HCT116 (cell line): ENCODE measurements around the gene KIAA1671. TPM values are rescaled to one million over a fixed set of nuclear protein-coding genes. Genes with fewer than 3 reads are reported as not detected.

Experiments used
- ATAC-seq: fragments of 200-7000 bp; cut with Tn5 transposase; 2 replicates; pipeline ENCODE4 v1.9.1; 2020; ENCODE audit warnings: mild to moderate bottlenecking, moderate library complexity
- BruUV-seq: library from RNA; stranded (reverse); fragments of 400-500 nt; replicated peaks from 2 replicates; lab custom pipeline; 2021; lab: Mats Ljungman, UMichigan
- CTCF ChIA-PET: fragments of 300-600 bp; sonication (Branson Sonifier 250); formaldehyde crosslinking; loops from one replicate; lab custom pipeline; 2021; ENCODE audit warnings: antibody characterized with exemption; lab: Charles Lee
- POLR2A ChIA-PET: fragments of 300-600, 350-600 bp; sonication (Branson Sonifier 250); formaldehyde crosslinking; loops from one replicate; lab custom pipeline; 2021; ENCODE audit warnings: antibody characterized with exemption; lab: Charles Lee
- RAD21 ChIA-PET, 2 experiments: fragments of 300-600 bp; sonication (Branson Sonifier 250); formaldehyde crosslinking; loops; one replicate each; lab custom pipeline; 2023; ENCODE audit warnings: low total read pairs in 2 of 2; ENCODE audit not compliant: uncharacterized antibody in 2 of 2, unreplicated experiment in 2 of 2, low non-redundant PET in 1 of 2; lab: Charles Lee
- DNase-seq: peaks from one replicate; pipeline ENCODE4 v3.0.0-alpha.2; 2010; ENCODE audit warnings: low read depth, low spot score
- H2AFZ ChIP-seq: fragments of 200-600 bp; shearing (Covaris generic), sonication (generic); 2 replicates; pipeline ENCODE4 v1.6.1; 2017; ENCODE audit warnings: low read depth, mixed run types, mixed read lengths, antibody characterized with exemption, low read length; ENCODE audit not compliant: poor library complexity, severe bottlenecking
- H3K27ac ChIP-seq: 2 replicates; pipeline ENCODE4 v1.5.1; 2012; ENCODE audit warnings: low read depth, low read length
- H3K27me3 ChIP-seq: fragments of 200-600 bp; sonication (generic); 2 replicates; pipeline ENCODE4 v1.6.1; 2016; ENCODE audit warnings: mixed run types, low read length, mixed read lengths; ENCODE audit not compliant: insufficient read depth
- H3K36me3 ChIP-seq, 2 experiments: fragments of 200-500 bp in 1 of 2; fragments of 200-600 bp in 1 of 2; sonication (Bioruptor generic) in 1 of 2; sonication (generic) in 1 of 2; 2 replicates each; pipeline versions ENCODE4 v1.5.1 to v1.6.1; 2014 to 2016; ENCODE audit warnings: low read length in 2 of 2, inconsistent platforms in 1 of 2, mixed read lengths in 1 of 2, mixed run types in 1 of 2; ENCODE audit not compliant: insufficient read depth in 2 of 2, control insufficient read depth in 1 of 2
- H3K4me1 ChIP-seq, 2 experiments: fragments of 200-600 bp in 1 of 2; sonication (generic) in 1 of 2; 2 replicates each; pipeline versions ENCODE4 v1.5.1 to v1.6.1; 2012 to 2017; ENCODE audit warnings: low read length in 2 of 2, inconsistent platforms in 1 of 2, mild to moderate bottlenecking in 1 of 2, mixed read lengths in 1 of 2, mixed run types in 1 of 2, moderate library complexity in 1 of 2; ENCODE audit not compliant: insufficient read depth in 2 of 2, control insufficient read depth in 1 of 2
- H3K4me2 ChIP-seq: fragments of 200-600 bp; sonication (generic); 2 replicates; pipeline ENCODE4 v1.6.1; 2017; ENCODE audit warnings: mixed run types, low read length, mixed read lengths
- H3K4me3 ChIP-seq, 2 experiments: fragments of 200-600 bp in 1 of 2; sonication (generic) in 1 of 2; replicated peaks in 1 of 2; 2 replicates each; pipeline ENCODE4 v1.5.1; 2011 to 2016; ENCODE audit warnings: low read length in 2 of 2, control low read depth in 1 of 2, low read depth in 1 of 2, mild to moderate bottlenecking in 1 of 2, mixed read lengths in 1 of 2, mixed run types in 1 of 2
- H3K79me2 ChIP-seq: fragments of 200-600 bp; sonication (generic); 2 replicates; pipeline ENCODE4 v1.6.1; 2017; ENCODE audit warnings: mild to moderate bottlenecking, mixed run types, low read length, moderate library complexity, mixed read lengths; ENCODE audit not compliant: insufficient read depth
- H3K9ac ChIP-seq: fragments of 200-600 bp; sonication (generic); 2 replicates; pipeline ENCODE4 v1.6.1; 2016; ENCODE audit warnings: low read length, mixed read lengths
- H3K9me2 ChIP-seq: fragments of 200-600 bp; sonication (generic), shearing (Covaris generic); 2 replicates; pipeline ENCODE4 v1.6.1; 2017; ENCODE audit warnings: mixed run types, mild to moderate bottlenecking, moderate library complexity; ENCODE audit not compliant: insufficient read depth
- H3K9me3 ChIP-seq, 2 experiments: fragments of 200-500 bp in 1 of 2; fragments of 200-600 bp in 1 of 2; sonication (Bioruptor generic) in 1 of 2; sonication (generic) in 1 of 2; 2 replicates each; pipeline ENCODE4 v1.6.1; 2014 to 2017; ENCODE audit warnings: low read length in 2 of 2, mixed read lengths in 2 of 2, inconsistent platforms in 1 of 2, low read depth in 1 of 2, mild to moderate bottlenecking in 1 of 2, mixed run types in 1 of 2, moderate library complexity in 1 of 2; ENCODE audit not compliant: control insufficient read depth in 1 of 2, insufficient read depth in 1 of 2
- H4K20me1 ChIP-seq: fragments of 200-600 bp; sonication (generic), shearing (Covaris generic); 2 replicates; pipeline ENCODE4 v1.6.1; 2017; ENCODE audit warnings: mixed run types, mild to moderate bottlenecking, moderate library complexity; ENCODE audit not compliant: insufficient read depth
- CEBPB ChIP-seq: IDR thresholded peaks from 2 replicates; pipeline ENCODE4 v1.6.1; 2012; ENCODE audit warnings: low read depth
- CTCF ChIP-seq, 3 experiments: fragments of 200-600 bp in 1 of 3; sonication (generic) in 1 of 3; IDR thresholded peaks in 2 of 3; conservative IDR thresholded peaks in 1 of 3; 2 replicates each; pipeline ENCODE4 v1.5.1; 2012 to 2017; ENCODE audit warnings: low read depth in 2 of 3, low read length in 2 of 3, antibody characterized with exemption in 1 of 3, borderline replicate concordance in 1 of 3, control low read depth in 1 of 3, mild to moderate bottlenecking in 1 of 3, mixed read lengths in 1 of 3, mixed run types in 1 of 3, moderate library complexity in 1 of 3; ENCODE audit not compliant: insufficient read depth in 1 of 3
- ELF1 ChIP-seq: IDR thresholded peaks from 2 replicates; pipeline ENCODE4 v1.6.1; 2012; ENCODE audit warnings: low read depth, borderline replicate concordance
- EZH2 ChIP-seq: fragments of 200-600 bp; sonication (generic); IDR thresholded peaks from 2 replicates; pipeline ENCODE4 v1.6.1; 2017; ENCODE audit warnings: antibody characterized with exemption, mixed run types
- EZH2phosphoT487 ChIP-seq: fragments of 200-600 bp; IDR thresholded peaks from 2 replicates; pipeline ENCODE4 v1.6.1; 2018; ENCODE audit warnings: antibody characterized with exemption, borderline replicate concordance
- FOSL1 ChIP-seq: IDR thresholded peaks from 2 replicates; pipeline ENCODE4 v1.6.1; 2012; ENCODE audit warnings: low read depth
- JUND ChIP-seq: IDR thresholded peaks from 2 replicates; pipeline ENCODE4 v1.6.1; 2012
- MAX ChIP-seq: IDR thresholded peaks from 2 replicates; pipeline ENCODE4 v1.6.1; 2012
- POLR2A ChIP-seq: IDR thresholded peaks from 2 replicates; pipeline ENCODE4 v1.7.0; 2011; ENCODE audit warnings: borderline replicate concordance; ENCODE audit not compliant: insufficient read depth, insufficient read length; ENCODE audit errors: extremely low read depth
- POLR2AphosphoS5 ChIP-seq: IDR thresholded peaks from 2 replicates; pipeline ENCODE4 v1.6.1; 2011; ENCODE audit warnings: mild to moderate bottlenecking, low read depth, low read length, moderate library complexity
- REST ChIP-seq: IDR thresholded peaks from 2 replicates; pipeline ENCODE4 v1.6.1; 2012; ENCODE audit warnings: low read depth
- SIN3A ChIP-seq: IDR thresholded peaks from 2 replicates; pipeline ENCODE4 v1.6.1; 2012; ENCODE audit warnings: low read depth
- TCF7L2 ChIP-seq: IDR thresholded peaks from 2 replicates; pipeline ENCODE4 v1.7.0; 2011; ENCODE audit warnings: borderline replicate concordance, inconsistent platforms; ENCODE audit not compliant: insufficient read depth, insufficient read length; ENCODE audit errors: extremely low read depth
- YY1 ChIP-seq: IDR thresholded peaks from 2 replicates; pipeline ENCODE4 v1.6.1; 2011; ENCODE audit warnings: low read length, low read depth, moderate library complexity, mild to moderate bottlenecking; ENCODE audit not compliant: insufficient replicate concordance; ENCODE audit errors: extremely low read depth
- ZBTB33 ChIP-seq: IDR thresholded peaks from 2 replicates; pipeline ENCODE4 v1.6.1; 2011; ENCODE audit warnings: mild to moderate bottlenecking, low read length, moderate library complexity; ENCODE audit not compliant: insufficient replicate concordance; ENCODE audit errors: extremely low read depth
- intact Hi-C: fragments of 100-400 bp; cut with micrococcal nuclease; formaldehyde crosslinking; loops from 2 replicates; pipeline ENCODE4 v1.10.0; 2022
- total RNA-seq: library from RNA; stranded (reverse); gene quantifications from one replicate; pipeline ENCODE4 v1.2.1, GENCODE V29; 2021; ENCODE audit not compliant: unreplicated experiment

Gene KIAA1671
- total RNA-seq, 1 experiment from 2014 or later, result 36.8 TPM

GRCh38 chr22:25077056-25077455 is 124.5 kb downstream of the KIAA1671 start:
- ATAC-seq, result no peak
- no peak for DNase-seq
- POLR2A ChIA-PET, result no interaction called here
- intact Hi-C loops, result no loop called here
- Histone ChIP-seq H3K9me3 (no peaks in the 10 kb centered on the region), H3K4me3 (no peak overlapping the region), H3K9ac (no peak overlapping the region), H4K20me1 (no peaks in the 10 kb centered on the region; the same call in 1 of the 2 replicates), H3K79me2 (no peaks in the 10 kb centered on the region), H3K27me3 (no peaks in the 10 kb centered on the region)
- no TSS peak for BruUV-seq
- RAD21 ChIA-PET, result no interaction called here
- TF ChIP-seq YY1 (no peak), ELF1 (no peak), TCF7L2 (no peak), EZH2phosphoT487 (no peak), POLR2AphosphoS5 (no peak), MAX (no peak), REST (no peak), SIN3A (no peak), CTCF (IDR thresholded peaks at IDR 0.05 in 2 of 3, conservative IDR thresholded peaks at IDR 0.05 in 1 of 3; ENCODE audit: borderline replicate concordance in 1 of 3, insufficient read depth in 1 of 3, low read depth in 2 of 3, low read length in 2 of 3) (no peak), FOSL1 (no peak), CEBPB (no peak), ZBTB33 (no peak), POLR2A (no peak), JUND (no peak), EZH2 (no peak)
- TF ChIP-seq, all 23 proteins: peak for 0
- Histone ChIP-seq H3K27ac (no peak overlapping the region), H3K4me1 (no peaks in the 10 kb centered on the region), H3K36me3 (no peaks in the 10 kb centered on the region), H2AFZ (no peak overlapping the region), H3K9me2 (no peaks in the 10 kb centered on the region), H3K4me2 (no peak overlapping the region)
- CTCF ChIA-PET, result no interaction called here
